Raji (cell line): ENCODE results near the gene RNLS.

Experiments
- POLR2A ChIP-seq: IDR thresholded peaks from 2 replicates; pipeline ENCODE4 v1.6.1; 2011; ENCODE audit warnings: low read depth, low read length, control low read depth; ENCODE audit not compliant: insufficient read depth

RNLS gene

GRCh38 chr10:88227342-88228018 lies 355.6 kb downstream of the RNLS start:
- no peak for TF ChIP-seq POLR2A

- TF ChIP-seq POLR2A, result no peak
These were observed 356.2 kb downstream of the RNLS start for GRCh38 chr10:88226891-88227290.

- TF ChIP-seq POLR2A, result no peak
These were observed 357.0 kb downstream of the RNLS start for GRCh38 chr10:88226071-88226659.
